Measurements from ENCODE around the gene VPS11.

The VPS11 gene

DNA sequence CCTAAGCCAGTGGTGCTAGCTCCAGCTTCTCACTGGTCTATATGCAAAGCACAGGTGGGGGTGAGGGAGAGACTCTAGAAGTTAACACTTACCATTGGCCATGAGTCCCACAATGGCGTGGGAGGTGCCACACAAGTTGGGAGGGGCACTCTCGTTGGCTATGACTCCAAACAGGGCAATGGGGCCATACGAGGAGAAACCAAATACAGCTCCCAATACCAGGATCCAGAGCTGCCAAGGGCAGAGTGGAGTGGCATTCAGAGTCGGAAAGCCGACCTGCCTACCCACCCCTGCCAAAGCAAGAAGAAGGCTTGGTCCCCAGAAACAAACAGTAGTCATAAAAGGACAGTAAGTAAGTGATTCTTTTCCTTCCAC, 42.5 kb upstream of the VPS11 start:
- TF ChIP-seq, protein P1, sequence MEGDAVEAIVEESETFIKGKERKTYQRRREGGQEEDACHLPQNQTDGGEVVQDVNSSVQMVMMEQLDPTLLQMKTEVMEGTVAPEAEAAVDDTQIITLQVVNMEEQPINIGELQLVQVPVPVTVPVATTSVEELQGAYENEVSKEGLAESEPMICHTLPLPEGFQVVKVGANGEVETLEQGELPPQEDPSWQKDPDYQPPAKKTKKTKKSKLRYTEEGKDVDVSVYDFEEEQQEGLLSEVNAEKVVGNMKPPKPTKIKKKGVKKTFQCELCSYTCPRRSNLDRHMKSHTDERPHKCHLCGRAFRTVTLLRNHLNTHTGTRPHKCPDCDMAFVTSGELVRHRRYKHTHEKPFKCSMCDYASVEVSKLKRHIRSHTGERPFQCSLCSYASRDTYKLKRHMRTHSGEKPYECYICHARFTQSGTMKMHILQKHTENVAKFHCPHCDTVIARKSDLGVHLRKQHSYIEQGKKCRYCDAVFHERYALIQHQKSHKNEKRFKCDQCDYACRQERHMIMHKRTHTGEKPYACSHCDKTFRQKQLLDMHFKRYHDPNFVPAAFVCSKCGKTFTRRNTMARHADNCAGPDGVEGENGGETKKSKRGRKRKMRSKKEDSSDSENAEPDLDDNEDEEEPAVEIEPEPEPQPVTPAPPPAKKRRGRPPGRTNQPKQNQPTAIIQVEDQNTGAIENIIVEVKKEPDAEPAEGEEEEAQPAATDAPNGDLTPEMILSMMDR (IDR thresholded peaks at IDR 0.05; ENCODE audit: control insufficient read depth, insufficient read depth, low read depth, low read length, missing control alignments): no peak
- no peak overlapping the region for H3K4me3 ChIP-seq (ENCODE audit: control insufficient read depth, low read depth, low read length)
- no peak for DNase-seq (ENCODE audit: low read depth)

DNA sequence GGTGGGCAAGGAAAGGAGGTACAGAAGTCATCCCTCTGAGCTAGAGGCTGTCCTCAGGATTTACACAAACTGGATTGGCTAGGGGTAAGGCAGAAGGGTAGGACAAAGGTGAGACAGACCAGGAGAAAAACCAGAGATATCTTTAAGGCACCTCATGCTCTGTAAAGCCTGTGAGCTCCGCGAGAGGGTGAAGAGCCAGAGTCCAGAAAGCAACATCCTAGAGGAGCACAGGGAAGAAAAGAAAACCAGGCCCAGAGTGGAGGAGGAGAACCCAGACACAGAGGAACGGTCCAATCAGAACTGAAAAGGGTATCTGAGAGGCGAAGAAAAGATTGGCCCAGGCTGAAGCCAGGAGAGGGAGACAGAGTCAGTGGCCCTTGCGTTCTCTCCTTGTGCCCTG, 42.1 kb upstream of the VPS11 start:
- H3K4me3 ChIP-seq (ENCODE audit: control insufficient read depth, low read depth, low read length): no peak overlapping the region
- no peak for DNase-seq (ENCODE audit: low read depth)
- TF ChIP-seq, protein P1 (IDR thresholded peaks at IDR 0.05; ENCODE audit: control insufficient read depth, insufficient read depth, low read depth, low read length, missing control alignments): no peak

DNA sequence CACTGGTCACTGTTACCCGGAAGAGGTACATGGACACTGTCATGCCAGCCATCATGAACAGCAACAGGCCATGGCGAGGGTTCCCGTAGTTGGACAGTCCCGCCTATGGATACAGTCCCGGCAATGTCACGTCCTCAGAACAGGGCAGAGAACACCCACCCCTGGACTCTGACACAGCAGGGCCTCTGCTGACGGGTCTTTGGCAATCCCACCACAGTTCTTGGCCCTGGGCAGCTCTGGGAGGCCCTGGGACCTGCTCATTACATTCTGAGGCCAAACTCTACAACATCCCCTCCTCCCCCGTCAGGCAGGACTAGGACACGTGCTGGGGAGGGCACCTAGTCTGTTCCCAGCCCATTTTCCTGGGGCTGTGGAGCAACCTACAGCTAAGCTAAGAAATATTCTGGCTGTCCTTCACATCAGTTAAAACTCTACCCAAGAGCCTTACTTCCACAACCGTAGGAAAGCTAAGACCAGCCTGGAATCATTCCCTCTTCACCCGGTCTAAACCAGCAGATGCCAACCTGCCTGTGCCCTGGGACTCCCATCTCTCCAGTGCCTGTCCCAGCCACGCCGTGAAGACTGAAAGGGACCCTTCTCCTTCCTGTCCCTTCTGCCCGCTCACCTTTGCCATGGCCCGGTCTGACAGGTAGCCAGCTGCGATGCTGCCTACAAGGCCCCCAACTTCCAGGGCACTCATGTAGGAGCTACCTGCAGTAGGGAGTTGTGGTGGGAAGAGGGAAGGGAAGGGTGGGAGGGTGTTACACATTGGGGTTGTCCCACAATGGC, 41.4 kb upstream of the VPS11 start:
- DNase-seq (ENCODE audit: low read depth): no peak
- TF ChIP-seq, protein P1 (IDR thresholded peaks at IDR 0.05; ENCODE audit: control insufficient read depth, insufficient read depth, low read depth, low read length, missing control alignments): no peak
- H3K4me3 ChIP-seq (ENCODE audit: control insufficient read depth, low read depth, low read length): no peak overlapping the region

DNA sequence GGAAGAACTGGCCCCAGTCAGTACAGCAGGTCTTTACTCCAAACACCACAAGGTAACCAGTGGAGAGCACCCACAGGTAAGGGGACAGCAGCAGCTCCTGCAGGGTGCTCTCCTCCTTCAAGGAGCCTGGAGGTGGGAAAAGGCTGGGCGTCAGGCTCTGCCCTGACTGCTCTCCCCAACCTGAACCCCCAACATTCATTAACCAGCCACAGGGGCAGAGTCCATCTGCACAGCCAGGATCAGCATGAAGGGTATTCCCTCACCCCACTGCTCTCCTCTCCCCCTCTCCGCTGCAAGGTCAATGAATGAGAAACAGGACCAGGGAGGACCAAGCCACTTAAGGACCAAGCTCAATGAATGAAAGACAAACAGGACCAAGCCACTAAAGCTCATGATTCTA, 40.6 kb upstream of the VPS11 start:
- DNase-seq (ENCODE audit: low read depth): no peak
- no peak overlapping the region for H3K4me3 ChIP-seq (ENCODE audit: control insufficient read depth, low read depth, low read length)
- TF ChIP-seq, protein P1 (IDR thresholded peaks at IDR 0.05; ENCODE audit: control insufficient read depth, insufficient read depth, low read depth, low read length, missing control alignments): no peak

DNA sequence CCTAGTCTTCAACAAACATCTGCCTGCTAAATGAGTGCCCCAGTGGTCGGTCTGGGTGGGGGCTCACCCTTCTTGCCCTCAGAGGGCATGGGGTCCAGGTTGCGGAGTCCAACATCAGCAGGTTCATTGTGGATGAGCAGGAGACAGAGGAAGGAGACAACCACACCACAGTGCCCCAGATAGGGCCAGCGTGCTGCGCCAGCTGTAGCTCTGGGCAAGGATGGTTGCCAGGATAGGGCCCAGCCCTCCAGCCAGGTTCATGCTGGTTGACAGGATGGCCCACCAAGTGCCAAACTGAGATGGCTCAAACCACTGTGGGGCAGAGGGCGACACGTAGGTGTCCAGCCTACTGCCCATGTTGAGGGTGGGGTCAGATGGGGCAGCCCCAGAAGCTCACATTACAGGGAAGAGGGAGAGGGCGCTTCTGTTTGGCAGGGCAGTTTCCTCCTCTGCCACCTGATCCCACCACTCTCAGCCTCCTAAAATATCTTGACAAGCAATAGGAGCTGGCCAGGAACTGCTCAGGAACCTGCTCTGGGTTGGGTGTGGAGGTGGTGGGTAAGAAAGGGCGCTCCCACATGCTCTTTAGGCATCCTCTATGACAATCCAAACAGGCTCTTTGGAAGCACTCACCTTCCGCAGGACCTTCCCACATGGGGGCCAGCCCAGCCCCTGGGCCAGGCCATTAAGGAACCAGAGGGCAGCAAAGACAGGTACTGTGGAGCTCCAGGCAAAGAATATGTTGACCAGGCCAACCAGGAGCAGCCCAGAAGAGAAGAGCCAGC, 39.9 kb upstream of the VPS11 start:
- DNase-seq (ENCODE audit: low read depth): no peak
- H3K4me3 ChIP-seq (ENCODE audit: control insufficient read depth, low read depth, low read length): no peak overlapping the region
- TF ChIP-seq, protein P1 (IDR thresholded peaks at IDR 0.05; ENCODE audit: control insufficient read depth, insufficient read depth, low read depth, low read length, missing control alignments): no peak

DNA sequence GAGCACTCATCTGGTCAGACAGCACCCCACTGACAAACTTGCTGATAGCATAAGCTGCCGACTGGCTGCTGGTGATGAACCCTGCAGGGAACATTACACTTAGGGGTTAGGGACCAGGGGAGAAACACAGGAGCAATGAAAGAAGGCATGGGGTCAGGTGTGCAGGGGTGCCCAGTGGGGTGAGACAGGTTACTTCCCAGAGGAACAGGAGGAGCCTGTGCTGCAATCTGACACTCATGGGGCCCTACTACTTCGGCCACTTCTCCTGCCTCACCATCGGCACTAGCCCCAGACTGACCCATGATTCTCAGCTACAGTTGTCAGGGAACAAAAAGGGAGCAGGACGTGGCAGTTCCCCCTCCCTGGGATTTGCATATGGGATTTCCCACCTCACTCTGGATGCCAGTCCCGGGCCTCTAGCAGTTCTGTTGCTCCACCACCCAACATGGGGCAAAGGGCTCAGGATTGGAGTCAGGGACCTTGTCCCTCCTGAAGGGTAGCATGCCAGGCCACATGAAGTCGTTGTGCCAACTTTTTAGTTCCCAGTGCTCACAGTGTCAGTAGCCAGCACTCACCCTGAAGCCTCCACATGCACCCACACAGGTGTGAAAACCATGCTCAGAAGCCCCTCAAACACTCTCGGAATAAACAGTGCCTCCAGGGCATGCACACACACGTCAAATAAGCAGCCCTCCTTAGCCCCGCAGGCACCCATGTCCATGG, 39.1 kb upstream of the VPS11 start:
- TF ChIP-seq, protein P1 (IDR thresholded peaks at IDR 0.05; ENCODE audit: control insufficient read depth, insufficient read depth, low read depth, low read length, missing control alignments): no peak
- no peak overlapping the region for H3K4me3 ChIP-seq (ENCODE audit: control insufficient read depth, low read depth, low read length)
- no peak for DNase-seq (ENCODE audit: low read depth)

All from AG09309 (cell line).